Stimulated activated CD4-positive, alpha-beta T cell treated with anti-CD3 and anti-CD28 coated beads, TNF-alpha, amount 100 ng/mL, for 1 hour (primary cell): Measurements from ENCODE around the gene UNC13D.

ENCODE experiments used
- DNase-seq, 3 donors: peaks; one replicate each; pipeline ENCODE4 v3.0.0-alpha.2; 2020; ENCODE audit warnings: low read depth in 3 of 3, low spot score in 1 of 3

Gene UNC13D

DNA sequence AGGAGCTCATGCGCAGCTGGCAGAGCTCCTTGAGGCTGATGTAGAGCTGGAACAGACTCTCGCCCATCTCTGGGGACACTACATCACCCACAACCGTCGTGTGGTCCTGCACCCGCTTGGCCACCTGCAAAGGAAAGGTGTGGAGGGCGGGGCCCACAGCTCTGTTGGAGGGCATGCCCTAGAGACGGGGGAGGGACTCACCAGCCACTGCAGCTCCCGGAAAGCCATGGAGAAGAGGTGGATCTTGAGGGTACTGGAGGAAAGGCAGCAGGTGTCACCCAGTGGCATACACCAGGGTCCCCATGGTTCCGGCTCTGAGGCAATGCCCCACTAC, 8.6 kb downstream of the UNC13D start:
- no peak for DNase-seq

DNA sequence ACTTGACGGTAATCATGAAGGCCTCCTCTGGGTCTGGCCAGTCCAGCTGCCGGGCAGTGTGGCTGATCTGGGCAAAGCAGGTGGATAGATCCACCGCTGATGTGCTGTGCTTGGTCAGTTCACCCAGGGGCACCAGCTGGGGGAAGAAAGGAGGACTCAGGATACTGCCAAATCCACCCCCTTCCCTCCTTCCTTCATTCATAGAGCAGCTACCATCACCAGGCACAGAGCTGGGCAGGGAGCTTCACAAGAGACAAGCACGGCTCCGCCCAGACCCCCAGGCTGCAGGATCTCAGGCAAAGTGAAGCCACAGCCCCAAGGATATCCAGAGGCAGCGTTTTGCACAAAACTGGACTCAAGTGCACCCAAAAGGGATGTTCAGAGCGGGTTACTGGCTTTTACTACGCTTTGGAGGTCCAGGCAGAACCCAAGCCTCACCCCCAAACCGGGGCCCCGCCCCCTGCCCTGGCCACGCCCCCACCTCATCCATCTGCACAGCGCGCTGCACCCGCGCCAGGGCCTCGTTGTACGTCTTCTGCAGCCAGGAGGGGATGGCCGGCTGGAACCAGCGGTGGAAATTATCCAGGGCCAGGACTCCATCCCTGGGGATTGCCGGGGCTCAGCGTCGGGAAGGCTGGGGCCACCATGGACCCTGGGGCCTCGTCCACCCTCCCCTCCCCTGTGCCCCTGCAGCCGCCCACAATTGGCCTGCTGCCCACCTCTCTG, 9.1 kb downstream of the UNC13D start:
- DNase-seq, result no peak

DNA sequence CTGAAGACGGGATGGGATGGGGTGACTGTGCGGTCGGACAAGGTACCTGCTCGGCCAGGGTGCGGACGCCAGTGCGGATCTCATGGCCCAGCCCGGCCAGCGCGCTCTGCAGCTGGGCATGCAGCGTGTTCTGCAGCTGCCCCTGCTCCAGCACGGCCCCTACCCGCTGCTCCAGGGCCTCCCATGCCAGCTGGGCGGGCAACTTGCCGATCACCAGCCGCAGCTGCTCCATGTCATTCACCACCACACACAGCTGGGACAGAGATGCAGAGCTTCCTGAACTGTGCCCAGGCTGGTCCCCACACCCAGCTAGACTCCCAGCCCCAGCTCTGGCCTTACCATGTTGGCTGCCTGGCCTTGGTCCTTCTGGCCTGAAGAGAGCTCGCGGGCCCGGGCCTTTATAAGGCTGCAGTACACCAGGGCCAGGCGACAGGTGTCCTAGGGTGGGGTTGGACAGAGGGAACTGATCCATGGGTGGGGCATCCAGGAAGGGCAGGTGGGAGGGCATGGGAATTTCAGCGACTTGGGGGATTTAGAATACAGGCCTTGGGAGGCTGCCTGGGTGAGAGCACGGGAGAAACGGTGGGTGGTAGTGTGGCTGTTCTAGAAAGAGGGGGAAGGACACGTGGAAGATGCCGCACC, 9.8 kb downstream of the UNC13D start:
- DNase-seq, result no peak

DNA sequence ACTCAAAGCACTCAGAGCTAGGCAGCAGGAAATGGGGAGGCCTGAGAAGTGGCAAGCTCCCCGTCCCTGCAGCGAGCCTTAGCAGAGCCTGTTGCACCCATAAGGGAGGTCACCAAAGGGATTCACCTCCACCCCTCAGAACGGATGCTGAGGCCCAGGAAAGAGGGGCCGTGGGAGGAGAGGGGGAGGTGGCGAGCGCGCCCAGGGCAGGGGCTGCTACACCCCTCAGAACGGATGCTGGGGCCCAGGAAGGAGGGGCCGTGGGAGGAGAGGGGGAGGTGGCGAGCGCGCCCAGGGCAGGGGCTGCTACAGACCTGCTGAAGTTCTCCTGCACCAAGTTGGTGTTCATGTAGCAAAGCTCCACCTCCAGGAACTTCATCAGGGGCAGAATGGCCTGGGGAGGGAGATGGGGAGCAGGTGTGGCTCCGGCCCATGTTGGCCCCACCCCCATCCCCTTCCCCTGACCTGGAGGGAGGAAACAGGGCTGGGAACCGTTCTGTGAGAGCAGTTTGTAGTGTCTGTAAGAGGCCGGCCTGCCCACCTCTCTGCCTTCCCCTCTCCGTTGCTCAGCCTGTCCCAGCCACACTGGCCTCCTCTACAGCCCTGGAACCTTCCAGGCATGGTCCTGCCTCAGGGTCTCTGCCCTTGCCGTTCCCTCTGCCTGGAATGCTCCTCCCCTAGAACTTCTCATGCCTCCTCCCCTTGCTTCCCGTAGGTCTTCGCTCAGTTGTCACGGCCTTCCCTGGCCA, 11.4 kb downstream of the UNC13D start:
- DNase-seq, result no peak

DNA sequence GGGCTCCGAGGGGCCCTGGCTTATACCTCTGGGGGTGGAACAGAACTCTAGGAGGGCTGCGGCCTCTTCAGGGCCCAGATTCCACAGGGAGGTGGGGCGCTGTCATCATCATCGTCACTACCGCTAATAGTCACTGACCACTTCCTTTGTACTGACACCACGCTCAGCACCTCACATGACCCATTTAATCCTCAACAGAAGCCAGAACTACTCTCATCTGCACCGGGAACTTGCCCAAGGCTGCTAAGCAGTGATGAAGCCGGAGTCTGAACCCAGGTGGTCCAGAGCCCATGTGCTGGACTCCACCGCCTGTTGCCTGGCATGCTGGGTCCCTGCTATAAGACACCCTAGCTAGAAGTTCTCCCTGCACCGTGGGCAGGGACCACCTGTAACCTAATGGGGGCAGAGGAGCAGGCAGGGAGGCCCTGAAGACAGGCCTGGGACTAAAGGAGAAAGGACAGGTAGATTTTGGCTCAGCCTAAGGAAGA, 12.0 kb downstream of the UNC13D start:
- DNase-seq, result no peak

DNA sequence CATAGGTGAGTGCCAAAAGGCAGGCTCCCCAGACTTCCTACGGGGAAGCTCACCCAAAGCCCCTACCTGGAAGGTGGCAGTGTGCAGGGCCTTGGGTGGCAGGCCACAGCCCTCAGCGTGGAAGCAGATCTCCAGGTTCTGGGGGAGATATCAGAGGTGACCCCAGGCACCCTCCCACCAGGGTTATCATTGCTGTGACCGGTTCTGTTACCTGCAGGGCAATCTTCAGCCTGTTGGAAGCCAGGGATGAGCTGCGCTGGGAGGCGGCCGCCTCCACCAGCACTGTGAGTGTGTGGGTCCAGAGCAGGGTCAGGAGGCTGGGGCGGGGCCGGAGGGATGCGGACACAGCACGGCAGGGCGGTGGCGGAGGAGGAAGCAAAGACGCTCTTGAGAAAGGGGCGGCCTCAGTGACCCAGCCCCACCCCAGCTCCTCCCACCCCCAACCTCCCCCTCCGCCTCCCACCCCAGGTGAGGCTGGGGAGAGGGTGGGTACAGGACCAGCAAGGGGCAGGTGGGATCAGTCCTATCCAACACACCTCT, 13.1 kb downstream of the UNC13D start:
- DNase-seq, result no peak

DNA sequence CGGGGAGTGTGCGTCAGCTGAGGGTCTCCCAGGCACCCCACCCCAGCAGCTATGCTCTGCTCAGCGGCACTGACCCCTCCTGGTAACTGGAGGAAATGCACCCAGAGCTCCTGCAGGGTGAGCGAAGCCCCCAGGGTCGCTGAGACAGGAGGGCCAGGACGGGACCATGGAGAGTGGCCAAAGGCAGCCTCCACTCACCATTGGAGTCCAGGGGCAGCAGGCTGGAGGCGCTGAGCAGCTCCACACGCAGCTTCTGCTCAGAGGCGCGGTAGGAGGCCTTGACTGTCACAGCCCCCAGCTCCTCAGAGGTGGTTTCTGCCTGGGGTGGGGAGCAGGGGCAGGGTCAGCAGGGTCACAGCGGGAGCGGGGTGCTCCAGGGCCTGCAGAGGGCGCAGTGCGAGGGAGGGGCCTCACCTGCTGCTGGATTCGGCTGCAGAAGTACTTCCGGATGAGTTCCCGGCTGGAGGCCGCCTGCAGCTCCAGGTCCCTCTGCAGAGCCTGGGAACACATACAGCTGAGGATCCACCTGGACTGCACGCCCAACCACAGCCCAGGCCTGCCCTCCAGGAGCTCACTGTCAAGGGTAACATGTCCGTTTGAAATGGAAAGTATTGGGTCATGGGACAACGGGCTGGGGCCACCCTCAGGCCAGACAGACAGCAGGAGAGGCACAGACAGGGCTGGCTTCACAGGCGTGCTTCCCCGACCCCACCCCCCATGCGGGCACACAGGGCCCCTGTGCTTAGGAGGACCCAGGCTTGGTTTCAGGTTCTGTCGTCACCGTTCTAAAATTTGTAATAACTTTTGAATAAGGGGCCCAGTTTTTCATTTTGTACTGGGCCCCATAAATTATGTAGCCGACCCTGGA, 13.8 kb downstream of the UNC13D start:
- DNase-seq, result no peak

DNA sequence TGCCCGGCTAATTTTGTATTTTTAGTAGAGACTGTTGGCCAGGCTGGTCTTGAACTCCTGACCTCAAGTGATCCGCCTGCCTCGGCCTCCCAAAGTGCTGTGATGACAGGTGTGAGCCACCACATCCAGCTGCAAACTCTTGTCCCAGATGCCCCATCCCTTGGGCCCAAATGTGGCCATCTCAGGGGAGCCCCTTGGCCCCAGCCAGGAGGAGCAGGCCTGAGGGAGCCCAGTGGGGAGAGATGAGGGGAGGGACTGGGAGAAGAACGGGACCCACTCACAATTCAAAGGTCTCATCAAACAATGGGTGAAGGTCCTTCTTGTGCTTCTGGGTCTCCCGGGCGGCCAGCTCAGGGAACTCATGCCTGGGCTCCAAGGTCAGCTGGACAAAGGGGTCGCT, 14.5 kb downstream of the UNC13D start:
- DNase-seq, result no peak

DNA sequence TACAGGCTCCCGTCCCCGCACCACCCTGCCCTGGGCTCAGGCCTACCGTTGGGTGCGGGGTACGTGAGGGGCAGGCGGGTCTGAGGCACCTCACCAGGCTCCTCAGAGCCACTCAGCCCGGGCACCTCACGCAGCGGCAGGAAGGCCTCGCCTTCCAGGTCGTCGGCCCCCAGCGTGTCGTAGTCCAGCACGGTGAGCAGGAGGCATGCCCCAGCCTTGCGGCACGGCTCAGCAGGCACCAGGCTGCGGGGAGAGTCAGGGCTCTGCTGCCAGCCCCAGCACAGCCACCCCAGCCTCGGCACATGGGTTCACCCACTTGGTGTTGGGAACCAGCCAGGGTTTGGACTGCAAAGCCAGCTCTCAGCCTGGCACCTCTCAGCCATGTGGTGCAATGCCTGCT, 15.5 kb downstream of the UNC13D start:
- DNase-seq, result no peak

DNA sequence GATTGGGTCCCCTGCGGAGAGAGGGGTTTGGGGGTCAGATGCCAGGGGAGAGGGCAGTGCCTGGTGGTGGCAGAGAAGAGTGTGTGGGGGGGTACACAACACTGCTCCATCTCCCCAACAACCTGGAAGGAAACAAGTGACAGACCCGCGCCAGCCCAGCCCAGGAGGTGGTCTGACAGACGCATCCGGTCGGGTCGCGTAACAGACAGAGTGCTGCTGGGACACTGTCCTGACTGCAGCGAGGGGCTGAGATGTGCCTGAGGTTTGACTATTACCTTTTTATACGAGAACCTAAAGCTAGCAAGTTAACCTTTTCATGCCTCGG, 16.2 kb downstream of the UNC13D start:
- DNase-seq, result no peak

DNA sequence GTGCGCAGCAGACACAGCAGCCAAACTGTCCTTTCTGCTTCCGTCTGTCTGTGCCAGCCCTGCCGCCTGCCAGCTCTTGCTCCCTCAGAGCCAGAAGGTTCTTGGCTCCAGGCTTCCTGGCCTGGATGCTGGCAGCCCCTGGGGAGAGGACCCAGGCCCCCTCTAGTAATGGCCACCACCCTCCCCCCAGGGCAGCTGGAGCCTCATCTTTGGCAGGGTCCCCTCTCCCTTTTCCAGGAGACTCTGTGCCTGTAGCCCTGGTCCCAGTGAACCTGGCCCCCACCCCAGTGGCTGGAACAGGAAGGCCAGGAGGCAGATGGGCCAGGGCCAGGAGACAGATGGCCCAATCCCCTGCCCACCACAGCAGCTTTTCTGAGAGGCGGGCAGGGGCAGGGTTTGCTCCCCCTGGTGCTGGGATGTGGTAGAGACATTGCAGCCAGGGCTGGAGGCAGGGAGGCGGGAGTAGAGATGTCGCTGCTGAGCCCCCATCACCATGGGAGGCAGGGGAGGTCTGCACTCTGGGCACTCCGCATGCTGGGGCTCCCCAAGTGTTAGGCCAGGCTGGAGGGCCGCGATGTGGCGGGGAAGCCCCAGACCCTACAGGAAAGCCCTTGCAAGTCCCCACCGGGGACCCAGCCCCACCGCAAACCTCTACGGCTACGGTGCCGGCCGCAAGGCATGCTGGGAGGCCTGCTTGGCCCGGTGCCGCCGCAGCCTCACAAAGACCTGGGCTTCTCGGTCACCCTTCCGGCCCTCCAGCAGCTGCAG, 16.7 kb downstream of the UNC13D start:
- peak; percentile 27 to 62 (median 51) for DNase-seq

DNA sequence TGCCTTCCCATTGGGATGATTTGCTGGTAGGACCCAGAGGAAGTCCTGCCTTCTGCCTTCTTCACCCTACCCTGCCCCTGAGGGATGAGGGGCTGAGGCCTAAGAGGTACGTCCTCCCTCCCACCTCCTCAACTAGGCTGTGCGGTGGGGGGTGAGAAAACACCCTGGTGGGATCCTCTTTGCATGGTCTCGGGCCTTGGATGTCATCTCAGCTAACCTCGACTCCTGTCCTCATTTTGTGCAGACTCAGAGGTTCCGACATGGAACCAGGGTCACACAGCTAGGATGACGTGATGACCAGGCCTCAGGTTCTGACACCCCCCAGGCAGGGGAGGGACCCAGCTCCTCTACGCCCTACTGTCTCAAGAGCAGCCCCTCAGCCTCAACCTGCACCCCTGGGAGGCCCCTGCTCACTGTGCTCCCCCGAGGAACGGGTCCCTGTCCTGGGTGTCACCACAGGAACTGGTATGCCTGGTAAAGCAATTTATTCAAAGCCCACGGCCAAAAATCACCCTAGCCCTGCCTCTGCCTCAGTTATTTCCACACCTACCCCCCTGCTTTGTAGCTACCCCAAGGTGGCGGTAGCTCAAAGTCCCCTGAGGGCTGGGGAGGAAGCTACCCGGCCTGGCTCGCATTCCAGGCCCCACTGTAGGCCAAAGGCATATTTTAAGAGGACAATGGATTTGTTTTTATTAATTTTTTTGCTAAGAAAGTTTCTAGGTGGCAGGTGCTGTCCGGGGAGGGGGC, 17.5 kb downstream of the UNC13D start:
- no peak for DNase-seq

DNA sequence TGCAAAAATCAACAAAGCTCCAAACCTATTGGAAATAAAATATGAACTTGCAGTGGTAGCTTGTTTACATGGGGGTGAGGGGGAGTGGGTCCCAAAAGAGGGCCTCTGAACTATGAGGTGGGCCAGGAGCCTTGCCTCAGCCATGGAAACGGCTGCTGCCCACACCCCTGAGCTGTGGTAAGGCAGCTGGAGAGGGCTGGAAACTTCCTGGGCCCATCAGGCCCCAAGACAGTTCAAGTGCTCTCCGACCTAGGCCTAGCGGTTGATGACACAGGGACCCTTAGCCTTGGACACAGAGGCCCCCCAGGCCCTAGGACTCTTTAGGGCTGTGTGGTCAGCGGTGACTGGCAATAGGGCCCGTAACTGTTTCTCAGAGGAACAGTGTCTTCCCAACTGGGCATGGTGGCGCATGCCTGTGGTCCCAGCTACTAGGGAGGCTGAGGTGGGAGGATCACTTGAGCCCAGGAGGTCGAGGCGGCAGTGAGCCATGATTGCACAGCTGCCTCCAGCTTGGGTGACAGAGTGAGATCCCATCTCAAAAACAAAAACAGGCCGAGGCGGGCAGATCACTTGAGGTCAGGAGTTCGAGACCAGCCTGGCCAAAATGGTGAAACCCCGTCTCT, 18.3 kb downstream of the UNC13D start:
- DNase-seq, result no peak

DNA sequence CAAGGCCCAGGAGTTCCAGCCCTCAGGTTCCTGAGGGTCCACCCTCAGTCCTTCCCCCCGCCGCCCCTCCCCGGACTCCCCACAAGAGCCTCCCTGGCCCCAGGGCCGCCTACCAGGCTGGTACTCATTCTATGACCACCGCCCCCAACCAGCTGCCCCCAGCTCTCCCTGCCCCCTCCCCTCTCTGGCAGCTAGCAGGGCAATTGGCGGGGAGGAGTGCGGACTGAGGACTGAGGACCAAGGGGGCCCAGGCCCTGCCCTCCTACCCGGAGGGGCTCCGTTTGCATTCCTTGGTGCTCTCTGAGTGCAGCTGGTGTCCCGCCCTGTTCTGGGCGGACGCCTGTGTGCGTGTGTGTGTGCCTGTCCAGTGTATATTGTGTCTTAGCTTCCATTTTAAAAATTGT, 19.1 kb downstream of the UNC13D start:
- DNase-seq, result no peak

DNA sequence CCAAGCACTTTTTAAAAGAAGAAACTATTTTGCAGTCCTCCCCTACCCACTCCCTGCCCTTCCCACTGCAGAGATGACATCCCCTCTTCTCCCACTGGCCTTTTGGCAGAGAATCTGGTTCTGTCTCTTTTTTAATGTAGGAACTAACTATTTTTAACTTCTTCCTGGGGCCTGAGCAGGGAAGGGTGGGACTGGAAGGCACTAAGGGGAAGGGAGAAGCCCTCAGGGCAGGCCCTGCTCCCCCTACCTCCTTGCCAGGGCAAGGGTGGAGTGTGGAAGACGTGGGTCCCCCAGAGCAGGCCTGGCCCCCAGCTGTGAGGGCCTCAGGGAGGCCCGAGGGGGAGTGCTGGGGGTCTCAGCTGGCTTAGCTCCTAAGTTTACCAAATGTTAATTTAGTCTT, 19.5 kb downstream of the UNC13D start:
- no peak for DNase-seq

DNA sequence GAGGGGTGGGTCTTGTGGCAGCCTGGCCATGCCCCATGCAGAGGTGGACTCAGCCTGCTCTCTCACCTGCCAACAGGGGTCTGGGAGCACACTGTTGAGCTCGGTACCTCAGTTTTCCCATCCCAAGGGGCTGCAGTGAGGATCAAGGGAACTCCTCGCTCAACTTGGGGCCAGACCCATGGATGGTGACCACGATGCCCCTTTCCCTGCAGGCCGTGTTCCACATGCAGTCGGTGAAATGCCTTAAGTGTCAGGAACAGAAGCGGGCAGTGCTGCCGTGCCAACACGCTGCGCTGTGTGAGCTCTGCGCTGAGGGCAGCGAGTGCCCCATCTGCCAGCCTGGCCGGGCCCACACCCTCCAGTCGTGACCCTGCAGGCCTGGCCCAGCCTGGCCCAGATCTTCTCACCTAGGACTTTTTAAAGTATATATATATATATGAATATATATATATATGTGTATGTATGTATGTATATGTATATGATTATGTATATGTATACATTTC, 20.1 kb downstream of the UNC13D start:
- DNase-seq, result no peak

DNA sequence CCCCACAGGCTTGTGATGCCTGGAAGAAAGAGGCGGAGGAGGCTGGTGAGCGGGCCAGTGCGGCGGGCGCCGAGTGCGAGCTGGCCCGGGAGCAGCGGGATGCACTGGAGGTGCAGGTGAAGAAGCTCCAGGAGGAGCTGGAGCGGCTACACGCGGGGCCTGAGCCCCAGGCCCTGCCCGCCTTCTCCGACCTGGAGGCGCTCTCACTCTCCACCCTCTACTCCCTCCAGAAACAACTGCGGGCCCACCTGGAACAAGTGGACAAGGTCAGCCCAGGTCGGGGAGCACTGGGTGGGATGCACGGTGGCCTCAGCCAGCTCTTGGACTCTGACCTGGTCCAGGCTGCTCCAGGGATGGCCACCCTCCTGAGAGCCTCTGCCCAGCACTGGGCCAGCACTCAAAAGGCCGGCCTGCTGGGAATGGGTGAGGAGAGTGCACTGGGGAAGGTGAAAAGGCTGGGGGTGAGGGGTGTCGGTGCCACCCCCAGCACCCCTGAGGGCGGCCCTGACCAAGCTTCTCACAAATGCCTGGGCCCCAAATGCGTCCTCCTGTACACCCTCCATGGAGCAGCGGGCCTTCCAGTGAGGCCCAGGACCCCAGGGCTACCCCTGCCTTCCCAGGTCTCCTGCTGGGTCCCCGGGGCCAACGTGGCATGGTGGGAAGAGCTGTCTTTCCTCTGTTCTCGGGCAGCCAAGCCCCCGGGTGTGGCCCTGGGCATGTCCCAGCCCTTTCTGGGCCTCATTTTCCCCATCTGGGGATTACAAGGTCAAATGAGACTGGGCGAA, 20.8 kb downstream of the UNC13D start:
- DNase-seq, result no peak

DNA sequence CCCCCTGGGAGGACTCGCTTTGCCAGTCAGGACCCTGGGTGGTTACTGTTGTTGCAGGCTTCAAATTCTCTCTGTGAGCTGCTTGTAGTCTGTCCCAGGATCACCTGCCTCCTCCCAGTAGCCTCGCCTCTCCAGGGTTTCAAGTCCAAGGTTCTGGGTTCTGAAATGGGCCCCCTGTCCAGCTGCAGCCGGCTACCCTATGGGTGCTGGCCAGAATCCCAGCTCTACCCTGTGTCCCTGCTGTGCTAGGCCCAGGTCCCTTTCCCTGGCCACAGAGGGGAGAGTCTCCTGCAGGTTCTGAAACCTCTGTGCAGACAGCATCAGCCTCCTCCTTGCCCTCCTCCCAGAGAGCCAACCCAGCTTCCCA, 21.4 kb downstream of the UNC13D start:
- DNase-seq, result no peak
